Neural progenitor cell (in vitro differentiated cells): ENCODE measurements around the gene OAS3.

Experiments used
- CTCF ChIP-seq: fragments of 200-600 bp; sonication (generic); IDR thresholded peaks from 2 replicates; pipeline ENCODE4 v1.5.1; 2017; ENCODE audit warnings: antibody characterized with exemption, mild to moderate bottlenecking
- EZH2 ChIP-seq: fragments of 200-600 bp; sonication (generic); IDR thresholded peaks from 2 replicates; pipeline ENCODE4 v1.6.1; 2017; ENCODE audit warnings: antibody characterized with exemption, mild to moderate bottlenecking, moderate library complexity

DNA sequence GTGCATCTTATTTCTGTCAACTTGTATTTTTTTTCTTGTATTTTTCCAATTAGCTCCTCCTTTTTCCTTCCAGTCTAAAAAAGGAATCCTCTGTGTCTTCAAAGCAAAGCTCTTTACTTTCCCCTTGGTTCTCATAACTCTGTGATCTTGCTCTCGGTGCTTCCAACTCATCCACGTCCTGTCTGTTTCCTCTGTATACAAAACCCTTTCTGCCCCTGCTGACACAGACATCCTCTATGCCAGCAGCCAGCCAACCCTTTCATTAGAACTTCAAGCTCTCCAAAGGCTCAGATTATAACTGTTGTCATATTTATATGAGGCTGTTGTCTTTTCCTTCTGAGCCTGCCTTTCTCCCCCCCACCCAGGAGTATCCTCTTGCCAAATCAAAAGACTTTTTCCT, 72.4 kb downstream of the OAS3 start:
- TF ChIP-seq CTCF (no peak), EZH2 (no peak)
